GM23338 (cell line): ENCODE measurements around the gene AXIN2. TPM values are rescaled to one million over a fixed set of nuclear protein-coding genes. Genes with fewer than 3 reads are reported as not detected.

Source experiments
- ATAC-seq: fragments of 200-7000 bp; cut with Tn5 transposase; 3 replicates; pipeline ENCODE4 v1.9.1; 2020
- DNase-seq: peaks from one replicate; pipeline ENCODE4 v3.0.0-alpha.2; 2015; ENCODE audit warnings: low spot score
- H2AFZ ChIP-seq: fragments of 200-600 bp; sonication (generic); 2 replicates; pipeline ENCODE4 v1.8.0; 2016; ENCODE audit warnings: antibody characterized with exemption, mild to moderate bottlenecking, moderate library complexity
- H3F3A ChIP-seq: fragments of 200-600 bp; sonication (generic); replicated peaks from 2 replicates; pipeline ENCODE4 v1.8.0; 2017; ENCODE audit warnings: antibody characterized with exemption, mixed run types, low read depth
- H3K27ac ChIP-seq: fragments of 200-600 bp; sonication (generic); 2 replicates; pipeline ENCODE4 v1.6.1; 2016; ENCODE audit warnings: low read depth
- H3K27me3 ChIP-seq: fragments of 200-600 bp; sonication (generic); 2 replicates; pipeline ENCODE4 v1.8.0; 2016; ENCODE audit warnings: mild to moderate bottlenecking, mixed run types, moderate library complexity; ENCODE audit not compliant: insufficient read depth
- H3K36me3 ChIP-seq: fragments of 200-600 bp; sonication (generic); 2 replicates; pipeline ENCODE4 v1.8.0; 2016; ENCODE audit warnings: mild to moderate bottlenecking; ENCODE audit not compliant: insufficient read depth
- H3K4me1 ChIP-seq: fragments of 200-600 bp; sonication (generic); 2 replicates; pipeline ENCODE4 v1.8.0; 2016; ENCODE audit warnings: mild to moderate bottlenecking, moderate library complexity; ENCODE audit not compliant: insufficient read depth
- H3K4me2 ChIP-seq: fragments of 200-600 bp; sonication (generic); 2 replicates; pipeline ENCODE4 v1.7.1; 2017; ENCODE audit warnings: mixed run types
- H3K4me3 ChIP-seq: fragments of 200-600 bp; sonication (generic); 2 replicates; pipeline ENCODE4 v1.6.1; 2016; ENCODE audit warnings: mixed run types
- H3K79me2 ChIP-seq: fragments of 200-600 bp; sonication (generic); replicated peaks from 2 replicates; pipeline ENCODE4 v1.8.0; 2017; ENCODE audit warnings: mild to moderate bottlenecking; ENCODE audit not compliant: insufficient read depth
- H3K9me2 ChIP-seq: fragments of 200-600 bp; sonication (generic); 2 replicates; pipeline ENCODE4 v1.8.0; 2017; ENCODE audit not compliant: insufficient read depth
- H4K20me1 ChIP-seq: fragments of 200-600 bp; sonication (generic); replicated peaks from 2 replicates; pipeline ENCODE4 v1.8.0; 2017; ENCODE audit warnings: mild to moderate bottlenecking; ENCODE audit not compliant: insufficient read depth
- H3K27ac Mint-ChIP-seq: 2 replicates; pipeline ENCODE4 v1.8.0; 2020; ENCODE audit warnings: inconsistent platforms, mild to moderate bottlenecking, moderate library complexity, mixed read lengths
- H3K27me3 Mint-ChIP-seq: 3 replicates; pipeline ENCODE4 v1.8.0; 2022; ENCODE audit warnings: low read depth, mild to moderate bottlenecking, moderate library complexity, mixed read lengths, inconsistent platforms; ENCODE audit not compliant: insufficient read depth, poor library complexity
- H3K36me3 Mint-ChIP-seq: 3 replicates; pipeline ENCODE4 v1.8.0; 2021; ENCODE audit warnings: low read depth, mild to moderate bottlenecking, inconsistent platforms, moderate library complexity, mixed read lengths
- H3K4me1 Mint-ChIP-seq: 3 replicates; pipeline ENCODE4 v1.8.0; 2020; ENCODE audit warnings: mild to moderate bottlenecking, inconsistent platforms, mixed read lengths
- H3K4me3 Mint-ChIP-seq: 3 replicates; pipeline ENCODE4 v1.8.0; 2021; ENCODE audit warnings: moderate library complexity, mild to moderate bottlenecking, inconsistent platforms, mixed read lengths
- H3K9me3 Mint-ChIP-seq: 3 replicates; pipeline ENCODE4 v1.8.0; 2020; ENCODE audit warnings: moderate library complexity, mild to moderate bottlenecking, inconsistent platforms, mixed read lengths
- CREB1 ChIP-seq: fragments of 250-450 bp; sonication (Bioruptor Pico); IDR thresholded peaks from 2 replicates; pipeline ENCODE4 v1.5.0; 2020; ENCODE audit warnings: low read depth, mild to moderate bottlenecking, moderate library complexity
- EZH2 ChIP-seq: fragments of 200-600 bp; sonication (generic); IDR thresholded peaks from one replicate; pipeline ENCODE4 v1.8.0; 2017; ENCODE audit warnings: antibody characterized with exemption, mild to moderate bottlenecking, low read depth; ENCODE audit not compliant: unreplicated experiment
- EZH2phosphoT487 ChIP-seq: fragments of 200-600 bp; sonication (generic); IDR thresholded peaks from one replicate; pipeline ENCODE4 v1.8.1; 2018; ENCODE audit warnings: antibody characterized with exemption; ENCODE audit not compliant: unreplicated experiment
- JUNB ChIP-seq: IDR thresholded peaks from one replicate; pipeline ENCODE4 v1.6.1; 2016; ENCODE audit warnings: antibody characterized with exemption; ENCODE audit not compliant: unreplicated experiment
- NANOG ChIP-seq: IDR thresholded peaks from 2 replicates; pipeline ENCODE4 v1.6.1; 2016; ENCODE audit warnings: antibody characterized with exemption, borderline replicate concordance
- REST ChIP-seq: IDR thresholded peaks from one replicate; pipeline ENCODE4 v1.6.1; 2018; ENCODE audit warnings: antibody characterized with exemption; ENCODE audit not compliant: unreplicated experiment
- STAT1 ChIP-seq: IDR thresholded peaks from one replicate; pipeline ENCODE4 v1.6.1; 2016; ENCODE audit warnings: antibody characterized with exemption; ENCODE audit not compliant: unreplicated experiment
- ZNF114 ChIP-seq: fragments of 250-450 bp; sonication (Bioruptor Pico); IDR thresholded peaks from 2 replicates; pipeline ENCODE4 v1.5.0; 2020; ENCODE audit warnings: mild to moderate bottlenecking, moderate library complexity
- ZNF331 ChIP-seq: fragments of 250-450 bp; sonication (Bioruptor Pico); IDR thresholded peaks from 2 replicates; pipeline ENCODE4 v1.5.0; 2020; ENCODE audit warnings: low read depth, mild to moderate bottlenecking, moderate library complexity
- polyA plus RNA-seq: library from polyadenylated mRNA; unstranded; fragments of >200 nt; fragmentation: Nextera tagmentation; extraction: Ambion mirVana; gene quantifications from 2 replicates; pipeline ENCODE4 v1.2.1, GENCODE V29; 2016
- total RNA-seq: library from RNA; depleted of rRNA; stranded (reverse); fragments of >200 nt; shearing (Covaris generic); gene quantifications from 2 replicates; pipeline ENCODE4 v1.2.3, GENCODE V29; 2014
- TF ChIP-seq, protein P1 (sequence below), 2 experiments: fragments of 200-600 bp in 1 of 2; sonication (generic) in 1 of 2; conservative IDR thresholded peaks; 2 replicates each; pipeline versions ENCODE4 v1.5.1 to v1.6.1; 2016 to 2017; ENCODE audit warnings: antibody characterized with exemption in 2 of 2, low read depth in 2 of 2, mild to moderate bottlenecking in 2 of 2, moderate library complexity in 1 of 2
- TF ChIP-seq, protein P2 (sequence below): fragments of 250-450 bp; sonication (Bioruptor Pico); IDR thresholded peaks from 2 replicates; pipeline ENCODE4 v1.5.0; 2020; ENCODE audit warnings: mild to moderate bottlenecking, moderate library complexity

The AXIN2 gene
- total and polyA plus RNA-seq, 2 experiments from 2014 or later = 8.0 to 32.7 TPM

DNA sequence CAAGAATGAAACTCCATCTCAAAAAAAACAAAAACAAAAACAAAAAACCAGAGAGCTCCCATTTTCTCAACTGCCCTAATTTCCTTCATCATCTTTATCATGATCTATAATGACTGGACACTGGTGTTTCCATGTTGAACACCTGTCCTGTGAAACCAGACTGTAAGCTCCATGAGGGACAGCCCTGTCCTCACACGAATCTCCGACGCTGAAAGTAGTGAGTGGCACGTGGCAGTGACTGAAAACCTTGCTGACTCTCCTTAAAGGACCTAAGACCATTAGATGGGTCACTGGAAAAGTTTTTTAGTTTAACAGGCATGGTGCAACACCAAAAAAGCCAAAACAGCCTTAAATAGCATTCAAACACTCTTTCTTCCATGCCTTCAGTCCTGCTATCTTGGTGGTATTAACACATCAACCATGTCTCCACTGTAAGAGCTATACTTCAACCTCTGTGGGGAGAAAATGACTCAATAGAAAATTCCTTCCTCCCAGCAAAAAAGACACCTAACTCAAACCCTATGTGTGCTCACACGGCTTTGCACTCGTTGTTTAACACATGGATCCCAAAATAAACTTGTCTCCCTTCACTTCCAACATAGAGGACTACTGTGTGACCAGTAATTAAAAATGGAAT lies 8.3 kb downstream of the AXIN2 start (continued):
- TF ChIP-seq REST (no peak), STAT1 (no peak), EZH2phosphoT487 (no peak), NANOG (no peak), ZNF114 (CRISPR knock-in tag) (no peak), JUNB (no peak), EZH2 (no peak)
- TF ChIP-seq, protein P1, sequence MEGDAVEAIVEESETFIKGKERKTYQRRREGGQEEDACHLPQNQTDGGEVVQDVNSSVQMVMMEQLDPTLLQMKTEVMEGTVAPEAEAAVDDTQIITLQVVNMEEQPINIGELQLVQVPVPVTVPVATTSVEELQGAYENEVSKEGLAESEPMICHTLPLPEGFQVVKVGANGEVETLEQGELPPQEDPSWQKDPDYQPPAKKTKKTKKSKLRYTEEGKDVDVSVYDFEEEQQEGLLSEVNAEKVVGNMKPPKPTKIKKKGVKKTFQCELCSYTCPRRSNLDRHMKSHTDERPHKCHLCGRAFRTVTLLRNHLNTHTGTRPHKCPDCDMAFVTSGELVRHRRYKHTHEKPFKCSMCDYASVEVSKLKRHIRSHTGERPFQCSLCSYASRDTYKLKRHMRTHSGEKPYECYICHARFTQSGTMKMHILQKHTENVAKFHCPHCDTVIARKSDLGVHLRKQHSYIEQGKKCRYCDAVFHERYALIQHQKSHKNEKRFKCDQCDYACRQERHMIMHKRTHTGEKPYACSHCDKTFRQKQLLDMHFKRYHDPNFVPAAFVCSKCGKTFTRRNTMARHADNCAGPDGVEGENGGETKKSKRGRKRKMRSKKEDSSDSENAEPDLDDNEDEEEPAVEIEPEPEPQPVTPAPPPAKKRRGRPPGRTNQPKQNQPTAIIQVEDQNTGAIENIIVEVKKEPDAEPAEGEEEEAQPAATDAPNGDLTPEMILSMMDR (conservative IDR thresholded peaks at IDR 0.05; ENCODE audit: low read depth in 2 of 2) = no peak

DNA sequence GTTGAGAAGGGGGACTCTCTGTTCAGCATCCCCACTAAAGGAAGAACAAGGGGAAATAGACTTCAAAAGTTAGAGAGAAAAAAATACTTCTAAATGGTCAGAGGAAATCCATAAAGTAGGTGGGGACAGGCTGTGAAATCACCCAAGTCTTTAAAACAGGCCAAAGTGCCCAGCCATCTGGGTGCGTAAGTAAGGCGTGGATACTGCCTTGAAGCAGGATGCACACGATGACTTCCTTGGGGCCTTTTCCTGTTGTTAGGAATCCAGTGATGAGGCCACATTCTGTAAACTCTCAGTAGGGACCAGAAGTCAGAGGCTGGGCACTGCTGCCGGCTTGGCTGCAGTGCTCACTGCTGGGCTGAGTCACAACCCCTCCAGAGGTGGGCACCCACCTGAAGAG lies 9.2 kb downstream of the AXIN2 start:
- H3K27me3 Mint-ChIP-seq = peaks cover 7% of the 10 kb centered on the region
- Histone ChIP-seq H3K27me3 (no peaks in the 10 kb centered on the region), H3K4me2 (no peak overlapping the region), H3K4me1 (peaks cover 18% of the 10 kb centered on the region), H3K9me2 (no peaks in the 10 kb centered on the region), H3K79me2 (no peaks in the 10 kb centered on the region), H3K36me3 (peaks cover 21% of the 10 kb centered on the region), H3K27ac (no peak overlapping the region), H3F3A (0 out of 2 replicates have a peak, but pooled peaks cover 3% of the 10 kb centered on the region), H3K4me3 (no peak overlapping the region), H2AFZ (no peak overlapping the region), H4K20me1 (peaks cover 57% of the 10 kb centered on the region)
- no peak for ATAC-seq
- no peak for DNase-seq
- no peak overlapping the region for H3K4me3 Mint-ChIP-seq
- peaks cover 49% of the 10 kb centered on the region for H3K36me3 Mint-ChIP-seq
- no peaks in the 10 kb centered on the region for H3K9me3 Mint-ChIP-seq
- H3K4me1 Mint-ChIP-seq = peaks cover 44% of the 10 kb centered on the region
- H3K27ac Mint-ChIP-seq = no peak overlapping the region
- TF ChIP-seq STAT1 (no peak), CREB1 (no peak), ZNF114 (CRISPR knock-in tag) (no peak), ZNF331 (CRISPR knock-in tag) (no peak)
- TF ChIP-seq, protein P1 (conservative IDR thresholded peaks at IDR 0.05; ENCODE audit: low read depth in 2 of 2) = no peak
- TF ChIP-seq, protein P2, sequence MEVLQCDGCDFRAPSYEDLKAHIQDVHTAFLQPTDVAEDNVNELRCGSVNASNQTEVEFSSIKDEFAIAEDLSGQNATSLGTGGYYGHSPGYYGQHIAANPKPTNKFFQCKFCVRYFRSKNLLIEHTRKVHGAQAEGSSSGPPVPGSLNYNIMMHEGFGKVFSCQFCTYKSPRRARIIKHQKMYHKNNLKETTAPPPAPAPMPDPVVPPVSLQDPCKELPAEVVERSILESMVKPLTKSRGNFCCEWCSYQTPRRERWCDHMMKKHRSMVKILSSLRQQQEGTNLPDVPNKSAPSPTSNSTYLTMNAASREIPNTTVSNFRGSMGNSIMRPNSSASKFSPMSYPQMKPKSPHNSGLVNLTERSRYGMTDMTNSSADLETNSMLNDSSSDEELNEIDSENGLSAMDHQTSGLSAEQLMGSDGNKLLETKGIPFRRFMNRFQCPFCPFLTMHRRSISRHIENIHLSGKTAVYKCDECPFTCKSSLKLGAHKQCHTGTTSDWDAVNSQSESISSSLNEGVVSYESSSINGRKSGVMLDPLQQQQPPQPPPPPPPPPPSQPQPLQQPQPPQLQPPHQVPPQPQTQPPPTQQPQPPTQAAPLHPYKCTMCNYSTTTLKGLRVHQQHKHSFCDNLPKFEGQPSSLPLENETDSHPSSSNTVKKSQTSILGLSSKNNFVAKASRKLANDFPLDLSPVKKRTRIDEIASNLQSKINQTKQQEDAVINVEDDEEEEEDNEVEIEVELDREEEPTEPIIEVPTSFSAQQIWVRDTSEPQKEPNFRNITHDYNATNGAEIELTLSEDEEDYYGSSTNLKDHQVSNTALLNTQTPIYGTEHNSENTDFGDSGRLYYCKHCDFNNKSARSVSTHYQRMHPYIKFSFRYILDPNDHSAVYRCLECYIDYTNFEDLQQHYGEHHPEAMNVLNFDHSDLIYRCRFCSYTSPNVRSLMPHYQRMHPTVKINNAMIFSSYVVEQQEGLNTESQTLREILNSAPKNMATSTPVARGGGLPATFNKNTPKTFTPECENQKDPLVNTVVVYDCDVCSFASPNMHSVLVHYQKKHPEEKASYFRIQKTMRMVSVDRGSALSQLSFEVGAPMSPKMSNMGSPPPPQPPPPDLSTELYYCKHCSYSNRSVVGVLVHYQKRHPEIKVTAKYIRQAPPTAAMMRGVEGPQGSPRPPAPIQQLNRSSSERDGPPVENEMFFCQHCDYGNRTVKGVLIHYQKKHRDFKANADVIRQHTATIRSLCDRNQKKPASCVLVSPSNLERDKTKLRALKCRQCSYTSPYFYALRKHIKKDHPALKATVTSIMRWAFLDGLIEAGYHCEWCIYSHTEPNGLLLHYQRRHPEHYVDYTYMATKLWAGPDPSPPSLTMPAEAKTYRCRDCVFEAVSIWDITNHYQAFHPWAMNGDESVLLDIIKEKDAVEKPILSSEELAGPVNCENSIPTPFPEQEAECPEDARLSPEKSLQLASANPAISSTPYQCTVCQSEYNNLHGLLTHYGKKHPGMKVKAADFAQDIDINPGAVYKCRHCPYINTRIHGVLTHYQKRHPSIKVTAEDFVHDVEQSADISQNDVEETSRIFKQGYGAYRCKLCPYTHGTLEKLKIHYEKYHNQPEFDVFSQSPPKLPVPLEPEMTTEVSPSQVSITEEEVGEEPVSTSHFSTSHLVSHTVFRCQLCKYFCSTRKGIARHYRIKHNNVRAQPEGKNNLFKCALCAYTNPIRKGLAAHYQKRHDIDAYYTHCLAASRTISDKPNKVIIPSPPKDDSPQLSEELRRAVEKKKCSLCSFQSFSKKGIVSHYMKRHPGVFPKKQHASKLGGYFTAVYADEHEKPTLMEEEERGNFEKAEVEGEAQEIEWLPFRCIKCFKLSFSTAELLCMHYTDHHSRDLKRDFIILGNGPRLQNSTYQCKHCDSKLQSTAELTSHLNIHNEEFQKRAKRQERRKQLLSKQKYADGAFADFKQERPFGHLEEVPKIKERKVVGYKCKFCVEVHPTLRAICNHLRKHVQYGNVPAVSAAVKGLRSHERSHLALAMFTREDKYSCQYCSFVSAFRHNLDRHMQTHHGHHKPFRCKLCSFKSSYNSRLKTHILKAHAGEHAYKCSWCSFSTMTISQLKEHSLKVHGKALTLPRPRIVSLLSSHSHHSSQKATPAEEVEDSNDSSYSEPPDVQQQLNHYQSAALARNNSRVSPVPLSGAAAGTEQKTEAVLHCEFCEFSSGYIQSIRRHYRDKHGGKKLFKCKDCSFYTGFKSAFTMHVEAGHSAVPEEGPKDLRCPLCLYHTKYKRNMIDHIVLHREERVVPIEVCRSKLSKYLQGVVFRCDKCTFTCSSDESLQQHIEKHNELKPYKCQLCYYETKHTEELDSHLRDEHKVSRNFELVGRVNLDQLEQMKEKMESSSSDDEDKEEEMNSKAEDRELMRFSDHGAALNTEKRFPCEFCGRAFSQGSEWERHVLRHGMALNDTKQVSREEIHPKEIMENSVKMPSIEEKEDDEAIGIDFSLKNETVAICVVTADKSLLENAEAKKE (CRISPR knock-in tag) = no peak
